SU-DHL-6 (cell line): ENCODE measurements around the gene STPG2.

Source experiments
- H2AFZ ChIP-seq: fragments of 200-600 bp; sonication (generic); 2 replicates; pipeline ENCODE4 v1.6.1; 2014; ENCODE audit warnings: low read depth, mild to moderate bottlenecking, moderate library complexity, mixed read lengths, antibody characterized with exemption, low read length; ENCODE audit not compliant: severe bottlenecking
- H3F3A ChIP-seq: fragments of 200-600 bp; shearing (Covaris generic); 2 replicates; pipeline ENCODE4 v1.6.0; 2016; ENCODE audit warnings: antibody characterized with exemption, mild to moderate bottlenecking; ENCODE audit not compliant: insufficient read depth
- H3K27ac ChIP-seq: fragments of 200-600 bp; sonication (generic); 2 replicates; pipeline ENCODE4 v1.5.1; 2016; ENCODE audit warnings: low read depth, mild to moderate bottlenecking, low read length, moderate library complexity, mixed read lengths
- H3K27me3 ChIP-seq: fragments of 200-600 bp; sonication (generic), shearing (Covaris generic); 2 replicates; pipeline ENCODE4 v1.6.0; 2014; ENCODE audit warnings: mild to moderate bottlenecking, low read length
- H3K36me3 ChIP-seq: fragments of 200-600 bp; sonication (generic); 2 replicates; pipeline ENCODE4 v1.6.1; 2014; ENCODE audit warnings: mild to moderate bottlenecking, low read length, mixed read lengths
- H3K4me2 ChIP-seq: fragments of 300-600, 200-600 bp; shearing (Covaris generic), sonication (generic); 2 replicates; pipeline ENCODE4 v1.6.0; 2014; ENCODE audit warnings: low read length, low read depth, mild to moderate bottlenecking; ENCODE audit not compliant: poor library complexity, severe bottlenecking
- H3K4me3 ChIP-seq: fragments of 200-600 bp; sonication (generic); 2 replicates; pipeline ENCODE4 v1.5.1; 2014; ENCODE audit warnings: antibody characterized with exemption, low read length, mild to moderate bottlenecking, mixed read lengths; ENCODE audit not compliant: insufficient read depth, poor library complexity, severe bottlenecking
- H3K79me2 ChIP-seq: fragments of 200-600 bp; sonication (generic); 2 replicates; pipeline ENCODE4 v1.6.1; 2014; ENCODE audit warnings: mild to moderate bottlenecking, low read length, moderate library complexity; ENCODE audit not compliant: insufficient read depth
- H3K9ac ChIP-seq: fragments of 200-600 bp; sonication (generic); 2 replicates; pipeline ENCODE4 v1.7.0; 2014; ENCODE audit warnings: mild to moderate bottlenecking, low read length
- H3K9me2 ChIP-seq: fragments of 200-600 bp; sonication (generic); replicated peaks from 2 replicates; pipeline ENCODE4 v1.6.1; 2014; ENCODE audit warnings: low read length; ENCODE audit not compliant: insufficient read depth
- H3K9me3 ChIP-seq: fragments of 200-600 bp; sonication (generic); 2 replicates; pipeline ENCODE4 v1.6.1; 2014; ENCODE audit warnings: low read length, mixed read lengths; ENCODE audit not compliant: insufficient read depth
- H4K20me1 ChIP-seq: fragments of 200-600 bp; sonication (generic); 2 replicates; pipeline ENCODE4 v1.6.1; 2014; ENCODE audit warnings: low read depth, mild to moderate bottlenecking, antibody characterized with exemption, low read length, moderate library complexity, mixed read lengths
- CTCF ChIP-seq: fragments of 200-600 bp; sonication (generic); IDR thresholded peaks from one replicate; pipeline ENCODE4 v1.5.1; 2017; ENCODE audit warnings: antibody characterized with exemption, mild to moderate bottlenecking, low read length, moderate library complexity; ENCODE audit not compliant: insufficient read depth, poor library complexity, severe bottlenecking
- EZH2phosphoT487 ChIP-seq: fragments of 200-600 bp; sonication (generic), shearing (Covaris generic); conservative IDR thresholded peaks from 2 replicates; pipeline ENCODE4 v1.6.1; 2018; ENCODE audit warnings: mild to moderate bottlenecking, antibody characterized with exemption, low read length, moderate library complexity, mixed read lengths

The STPG2 gene

GRCh38 chr4:97892592-97893266 is 250.5 kb downstream of the STPG2 start:
- Histone ChIP-seq H3K4me2 (no peak overlapping the region), H3K27ac (no peak overlapping the region), H3K9ac (no peak overlapping the region), H4K20me1 (no peaks in the 10 kb centered on the region), H3K79me2 (no peaks in the 10 kb centered on the region), H3K36me3 (no peaks in the 10 kb centered on the region), H2AFZ (no peak overlapping the region), H3K9me3 (no peaks in the 10 kb centered on the region), H3K9me2 (no peaks in the 10 kb centered on the region), H3F3A (no peaks in the 10 kb centered on the region), H3K27me3 (no peaks in the 10 kb centered on the region), H3K4me3 (no peak overlapping the region)
- TF ChIP-seq EZH2phosphoT487 (no peak), CTCF (no peak)

DNA sequence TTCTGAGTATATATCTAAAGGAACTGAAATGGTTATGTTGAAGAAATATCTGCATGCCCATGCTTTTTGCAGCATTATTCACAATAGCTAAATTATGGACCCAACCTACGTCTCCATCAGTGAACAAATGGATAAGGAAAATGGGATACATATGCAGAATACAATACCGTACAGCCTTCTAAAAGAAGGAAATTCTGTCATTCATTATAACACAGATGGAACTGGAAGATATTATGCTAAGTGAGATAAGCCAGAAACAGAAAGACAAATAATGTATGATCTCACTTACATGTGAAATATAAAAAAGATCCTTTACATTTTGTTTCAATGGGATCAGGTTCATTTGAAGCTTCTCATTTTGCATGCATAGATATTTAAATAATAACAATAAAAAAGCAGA is 263.3 kb downstream of the STPG2 start:
- TF ChIP-seq CTCF (no peak), EZH2phosphoT487 (no peak)
- no peaks in the 10 kb centered on the region for H3K9me2 ChIP-seq
- no peaks in the 10 kb centered on the region for H4K20me1 ChIP-seq
- H3K9ac ChIP-seq: no peak overlapping the region
- H3K9me3 ChIP-seq: no peaks in the 10 kb centered on the region
- no peak overlapping the region for H3K4me2 ChIP-seq
- H3K36me3 ChIP-seq: no peaks in the 10 kb centered on the region
- no peak overlapping the region for H2AFZ ChIP-seq
- no peaks in the 10 kb centered on the region for H3K79me2 ChIP-seq
- H3F3A ChIP-seq: no peaks in the 10 kb centered on the region
- no peaks in the 10 kb centered on the region for H3K27me3 ChIP-seq
- no peak overlapping the region for H3K4me3 ChIP-seq
- H3K27ac ChIP-seq: no peak overlapping the region

DNA sequence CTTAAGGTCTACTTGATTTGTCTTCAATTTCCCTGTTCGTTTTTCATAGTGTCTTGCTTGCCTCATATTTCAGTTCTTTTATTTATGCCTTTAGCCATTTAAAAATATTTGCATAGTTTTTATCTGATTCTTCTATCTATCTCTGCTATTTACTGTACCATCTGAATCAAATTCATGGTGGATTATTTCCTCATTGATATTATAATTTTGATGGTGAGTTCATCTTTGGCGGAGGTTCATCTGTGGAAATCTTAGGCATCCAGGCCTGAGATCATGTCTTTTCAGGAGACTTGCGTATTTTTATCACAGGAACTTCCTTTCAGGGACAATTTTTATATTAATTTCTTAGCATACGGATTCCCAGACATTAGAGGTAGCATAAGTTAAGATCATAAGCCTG is 275.2 kb downstream of the STPG2 start:
- Histone ChIP-seq H4K20me1 (no peaks in the 10 kb centered on the region), H3K27ac (no peak overlapping the region), H3K9me2 (no peaks in the 10 kb centered on the region), H3K79me2 (no peaks in the 10 kb centered on the region), H3F3A (no peaks in the 10 kb centered on the region), H3K4me3 (no peak overlapping the region), H2AFZ (no peak overlapping the region), H3K9ac (no peak overlapping the region), H3K4me2 (no peak overlapping the region), H3K36me3 (no peaks in the 10 kb centered on the region), H3K27me3 (no peaks in the 10 kb centered on the region), H3K9me3 (no peaks in the 10 kb centered on the region)
- TF ChIP-seq CTCF (no peak), EZH2phosphoT487 (no peak)
